ENCODE results near the gene KMT2D. TPM values are rescaled to one million over a fixed set of nuclear protein-coding genes. Genes with fewer than 3 reads are reported as not detected.

Gene KMT2D
- polyA plus RNA-seq, 1 donor, result 57.7 TPM

GRCh38 chr12:49034286-49034622 is 26.3 kb downstream of the KMT2D start:
- no peak for DNase-seq

GRCh38 chr12:49033611-49034285 is 26.8 kb downstream of the KMT2D start:
- DNase-seq, result no peak

- no peak for DNase-seq
Observed at GRCh38 chr12:49032679-49033447, 27.7 kb downstream of the KMT2D start.

GRCh38 chr12:49032276-49032675 is 28.3 kb downstream of the KMT2D start:
- no peak for DNase-seq

GRCh38 chr12:49031573-49032161 is 28.9 kb downstream of the KMT2D start:
- DNase-seq, result no peak

GRCh38 chr12:49030714-49031572 is 29.7 kb downstream of the KMT2D start:
- no peak for DNase-seq

- DNase-seq, result no peak
Observed at GRCh38 chr12:49030119-49030518, 30.5 kb downstream of the KMT2D start.

- DNase-seq, result no peak
Observed at GRCh38 chr12:49028666-49029275, 31.8 kb downstream of the KMT2D start.

- DNase-seq, result no peak
Observed at GRCh38 chr12:49027846-49028555, 32.6 kb downstream of the KMT2D start.

GRCh38 chr12:49026678-49027480 is 33.7 kb downstream of the KMT2D start:
- no peak for DNase-seq

GRCh38 chr12:49026101-49026500 is 34.5 kb downstream of the KMT2D start:
- no peak for DNase-seq

- DNase-seq, result no peak
Observed at GRCh38 chr12:49025463-49025862, 35.1 kb downstream of the KMT2D start.

- no peak for DNase-seq
Observed at GRCh38 chr12:49024543-49024942, 36.1 kb downstream of the KMT2D start.

- no peak for DNase-seq
Observed at GRCh38 chr12:49023812-49024211, 36.8 kb downstream of the KMT2D start.

GRCh38 chr12:49022558-49023178 is 37.9 kb downstream of the KMT2D start:
- no peak for DNase-seq

- DNase-seq, result no peak
Observed at GRCh38 chr12:49021292-49021915, 39.2 kb downstream of the KMT2D start.

- DNase-seq, result no peak
Observed at GRCh38 chr12:49020441-49020840, 40.2 kb downstream of the KMT2D start.

- no peak for DNase-seq
Observed at GRCh38 chr12:49019443-49020324, 40.9 kb downstream of the KMT2D start.

- DNase-seq, result no peak
Observed at GRCh38 chr12:49019120-49019430, 41.5 kb downstream of the KMT2D start.
